Measurements from ENCODE around the gene MAP3K2.
"Not testable (repeated sequence)": the region's sequence is repeated elsewhere in the genome, so short reads cannot be mapped to it uniquely, and the experiment has no call there.

The MAP3K2 gene

GRCh38 chr2:127420039-127420864, 32.5 kb upstream of the MAP3K2 start:
- DNase-seq, result no peak

GRCh38 chr2:127419448-127420038, 31.8 kb upstream of the MAP3K2 start:
- no peak for DNase-seq

GRCh38 chr2:127419112-127419430, 31.3 kb upstream of the MAP3K2 start:
- no peak for DNase-seq

GRCh38 chr2:127418300-127419111, 30.7 kb upstream of the MAP3K2 start, which contains the start of gene PROC:
PROC (plus strand) TSS chr2:127418427; CDS start chr2:127419943, 1,516 bp downstream.
- DNase-seq, result no peak

- DNase-seq, result no peak
Measured at GRCh38 chr2:127417406-127417805, 29.6 kb upstream of the MAP3K2 start.

- peak; percentile 31 for DNase-seq
Measured at GRCh38 chr2:127416506-127417001, 28.8 kb upstream of the MAP3K2 start.

- peak; percentile 39 for DNase-seq
Measured at GRCh38 chr2:127415593-127416505, 28.1 kb upstream of the MAP3K2 start.

- no peak for DNase-seq
Measured at GRCh38 chr2:127414638-127415592, 27.1 kb upstream of the MAP3K2 start.

- no peak for DNase-seq
Measured at GRCh38 chr2:127413782-127414637, 26.2 kb upstream of the MAP3K2 start.

- no peak for DNase-seq
Measured at GRCh38 chr2:127413200-127413599, 25.4 kb upstream of the MAP3K2 start.

- no peak for DNase-seq
Measured at GRCh38 chr2:127411653-127412369, 24.0 kb upstream of the MAP3K2 start.

GRCh38 chr2:127410871-127411652, 23.3 kb upstream of the MAP3K2 start:
- DNase-seq, result no peak

GRCh38 chr2:127409716-127410115, 21.9 kb upstream of the MAP3K2 start:
- DNase-seq, result not testable (repeated sequence)

GRCh38 chr2:127408807-127409099, 21.0 kb upstream of the MAP3K2 start:
- DNase-seq, result no peak

GRCh38 chr2:127408004-127408806, 20.4 kb upstream of the MAP3K2 start:
- peak; percentile 72 for DNase-seq

- DNase-seq, result no peak
Measured at GRCh38 chr2:127407661-127408003, 19.9 kb upstream of the MAP3K2 start.

- DNase-seq, result no peak
Measured at GRCh38 chr2:127407091-127407490, 19.3 kb upstream of the MAP3K2 start.

GRCh38 chr2:127406454-127406853, 18.7 kb upstream of the MAP3K2 start:
- no peak for DNase-seq

Data from KG1 (cell line).